GM04503 (cell line): ENCODE measurements around the gene HOXC6.
A peak's percentile ranks its signal among the peaks of the same experiment; 100 is the strongest.

Experiments
- DNase-seq: peaks from one replicate; pipeline ENCODE4 v3.0.0-alpha.2; 2012; ENCODE audit warnings: low read depth

HOXC6 gene

DNA sequence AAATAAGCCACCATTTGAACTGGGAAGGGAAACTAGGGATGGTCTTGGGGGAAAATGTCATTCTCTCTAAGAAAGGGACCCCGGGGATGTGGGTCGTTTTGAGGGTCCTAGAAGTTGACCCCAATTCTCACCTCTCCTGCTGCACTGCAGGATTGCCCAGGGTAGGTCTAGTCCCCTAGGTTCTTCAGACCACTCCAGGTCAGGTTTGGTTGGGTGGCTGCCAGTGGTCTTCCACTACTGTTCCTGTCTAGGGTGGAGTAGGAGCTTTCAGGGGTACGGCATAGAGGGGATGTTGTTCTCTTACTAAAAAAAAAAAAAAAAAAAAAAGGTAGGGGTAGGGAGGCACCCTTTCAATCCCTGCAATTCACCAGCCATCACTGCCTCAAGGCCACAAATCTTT is 12.2 kb upstream of the HOXC6 start:
- no peak for DNase-seq

DNA sequence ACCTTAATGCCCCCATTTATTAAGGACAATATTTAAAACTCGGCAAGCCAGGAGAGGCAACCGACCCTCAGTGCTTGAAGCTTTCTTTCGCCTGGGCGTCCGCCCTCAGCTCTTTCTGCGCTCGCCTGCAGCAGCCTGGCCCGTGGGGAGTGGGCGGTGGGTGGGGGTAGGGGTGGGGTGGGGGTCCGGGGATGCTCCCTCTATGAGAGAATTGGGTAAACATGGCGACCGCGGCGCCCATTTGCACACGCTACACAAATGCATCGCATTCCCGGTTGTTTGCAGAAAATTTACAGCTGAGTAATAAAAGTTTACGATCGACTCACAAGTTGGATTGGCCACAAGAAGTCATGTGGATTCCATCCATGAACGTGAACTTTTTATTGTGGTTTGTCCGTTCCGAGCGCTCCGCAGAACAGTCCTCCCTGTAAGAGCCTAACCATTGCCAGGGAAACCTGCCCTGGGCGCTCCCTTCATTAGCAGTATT is 11.7 kb upstream of the HOXC6 start:
- DNase-seq = peak; percentile 88

DNA sequence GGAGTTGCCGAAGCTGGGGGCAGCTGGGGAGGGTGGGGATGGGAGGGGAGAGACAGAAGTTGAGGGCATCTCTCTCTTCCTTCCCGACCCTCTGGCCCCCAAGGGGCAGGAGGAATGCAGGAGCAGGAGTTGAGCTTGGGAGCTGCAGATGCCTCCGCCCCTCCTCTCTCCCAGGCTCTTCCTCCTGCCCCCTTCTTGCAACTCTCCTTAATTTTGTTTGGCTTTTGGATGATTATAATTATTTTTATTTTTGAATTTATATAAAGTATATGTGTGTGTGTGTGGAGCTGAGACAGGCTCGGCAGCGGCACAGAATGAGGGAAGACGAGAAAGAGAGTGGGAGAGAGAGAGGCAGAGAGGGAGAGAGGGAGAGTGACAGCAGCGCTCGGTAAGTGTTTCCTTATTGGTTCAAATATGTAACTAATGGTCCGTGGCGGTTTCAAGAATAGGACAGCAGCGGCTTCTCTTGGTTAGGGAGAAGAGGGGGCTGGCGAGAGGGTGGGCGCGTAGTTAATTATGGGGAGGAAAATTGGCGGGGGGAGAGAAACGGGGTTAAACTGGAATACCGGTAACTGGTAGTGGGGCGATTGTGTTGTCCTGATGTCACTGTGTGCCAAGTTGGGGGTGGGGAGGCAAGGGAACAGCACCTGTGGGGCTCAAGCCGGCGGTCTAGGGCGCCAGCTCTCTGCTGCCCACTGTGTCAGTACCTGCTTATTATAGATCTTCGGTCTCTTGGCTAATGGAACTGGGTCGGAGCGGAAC is 11.0 kb upstream of the HOXC6 start:
- DNase-seq = no peak

DNA sequence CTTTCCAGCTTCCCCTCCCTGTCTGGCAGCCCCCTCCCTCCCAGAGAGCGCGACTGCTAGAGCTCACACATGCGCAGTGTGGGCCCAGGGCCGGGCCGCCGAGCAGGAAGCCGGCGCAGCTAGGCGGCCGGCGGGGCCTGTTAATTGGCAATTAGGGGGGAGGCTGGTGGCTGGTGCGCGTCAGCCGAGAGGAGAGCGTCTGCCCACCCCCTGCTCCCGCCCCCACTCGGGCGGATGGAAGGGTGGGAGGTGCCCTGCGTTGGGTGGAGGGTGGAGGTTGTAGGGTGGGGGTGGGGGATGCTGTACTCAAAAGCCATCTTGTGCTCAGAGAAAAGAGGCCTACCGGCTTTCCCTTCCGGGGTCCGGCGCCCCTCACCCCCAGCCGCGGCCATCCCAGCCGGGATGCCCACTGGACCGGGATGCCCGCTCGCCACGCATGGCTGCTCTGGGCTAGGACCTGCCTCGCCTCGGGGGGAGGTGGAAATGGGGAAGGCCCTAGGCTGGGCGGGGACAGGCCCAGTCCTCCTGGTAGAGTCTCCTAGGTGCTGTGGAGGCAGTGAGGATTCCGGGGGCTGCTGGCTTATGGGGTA is 10.3 kb upstream of the HOXC6 start:
- no peak for DNase-seq

DNA sequence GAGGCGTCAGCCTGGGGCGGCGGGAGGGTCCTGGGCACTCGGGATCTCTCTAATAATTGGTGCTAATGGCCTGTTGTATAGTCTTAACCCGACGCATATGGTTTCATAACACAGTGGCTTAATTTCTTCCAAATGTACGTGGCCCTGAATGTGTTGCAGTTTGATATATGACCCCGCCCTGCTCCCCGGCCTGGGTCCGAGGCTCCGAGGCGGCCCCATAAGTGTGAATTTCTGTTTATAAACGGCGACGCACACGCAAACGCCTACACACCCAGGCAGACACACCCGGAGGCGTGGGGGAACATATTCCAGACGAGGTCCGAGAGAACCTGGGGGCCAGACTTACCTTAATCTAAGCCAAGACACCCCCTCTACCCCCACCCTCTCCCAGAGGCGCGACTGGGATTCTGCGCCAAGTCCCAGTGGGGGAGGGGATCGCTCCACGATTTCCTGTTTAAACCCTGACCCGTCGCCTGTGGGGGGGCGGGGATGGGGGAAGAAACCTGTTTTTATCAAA is 9.7 kb upstream of the HOXC6 start:
- no peak for DNase-seq

DNA sequence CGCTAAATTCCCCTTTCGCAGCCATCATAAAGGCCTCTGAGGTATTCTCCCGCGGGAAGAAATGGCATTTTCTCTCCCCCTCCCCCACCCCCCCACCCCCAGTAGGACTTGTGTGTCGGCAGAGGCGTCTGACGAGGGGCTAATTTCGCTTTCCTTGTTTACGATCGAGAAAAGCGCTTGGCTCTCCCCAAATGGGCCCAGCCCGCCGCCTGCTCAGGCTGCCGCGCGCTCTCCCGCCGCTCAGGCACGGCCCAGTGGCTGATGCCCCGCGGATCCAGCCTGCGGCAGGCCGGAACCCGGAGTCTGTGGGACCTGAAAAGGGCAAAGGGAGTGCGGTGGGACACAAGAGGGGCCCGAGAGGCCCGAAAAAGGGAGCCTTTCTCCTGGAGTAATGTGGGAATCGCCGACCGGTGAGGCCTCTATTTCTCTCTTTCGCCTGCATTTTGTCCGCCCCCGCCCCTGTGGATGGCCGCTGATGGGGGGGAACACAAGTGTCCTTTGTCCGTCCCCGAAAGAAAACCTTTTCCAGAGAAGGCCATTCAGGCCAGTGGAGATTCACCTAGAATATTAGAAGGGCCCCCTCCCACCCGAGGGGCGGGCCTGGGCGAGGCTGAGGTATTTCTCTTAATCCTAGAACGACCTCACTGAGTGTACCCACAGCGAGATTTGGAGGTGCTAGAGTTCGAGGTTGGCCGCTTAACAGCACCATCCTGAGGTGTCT is 9.0 kb upstream of the HOXC6 start:
- DNase-seq = no peak

DNA sequence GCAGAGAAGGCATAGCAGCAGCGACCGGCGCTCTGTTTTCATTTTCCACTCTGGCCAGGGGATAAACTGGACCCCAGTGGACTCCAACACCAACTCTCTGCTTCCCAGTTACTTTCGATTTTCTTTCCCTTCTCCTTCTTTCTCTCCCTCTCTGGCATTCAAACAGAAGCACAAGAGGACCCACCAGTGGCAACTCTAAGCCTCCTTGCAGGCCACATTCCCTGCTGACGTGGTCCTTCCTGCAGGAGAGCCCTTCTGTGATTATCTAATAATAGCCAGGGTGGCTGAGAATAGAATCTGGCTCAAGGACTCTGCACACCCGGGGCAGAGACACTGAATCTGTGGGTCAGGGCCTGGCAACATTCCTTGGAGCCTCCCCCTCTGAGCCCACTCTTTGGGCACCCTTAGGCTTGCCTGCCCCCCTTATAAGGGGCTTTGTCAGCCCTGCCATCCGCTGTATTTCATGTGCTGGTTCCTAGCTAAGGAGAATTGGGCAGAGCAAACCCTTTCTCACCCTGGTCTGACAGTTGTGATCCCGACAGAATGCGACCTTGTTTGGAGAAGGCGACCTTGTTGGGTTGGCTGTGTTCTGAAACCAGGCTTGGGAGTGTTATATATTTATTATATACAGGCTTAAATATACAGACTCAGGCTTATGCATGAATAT is 8.2 kb upstream of the HOXC6 start:
- DNase-seq = no peak

DNA sequence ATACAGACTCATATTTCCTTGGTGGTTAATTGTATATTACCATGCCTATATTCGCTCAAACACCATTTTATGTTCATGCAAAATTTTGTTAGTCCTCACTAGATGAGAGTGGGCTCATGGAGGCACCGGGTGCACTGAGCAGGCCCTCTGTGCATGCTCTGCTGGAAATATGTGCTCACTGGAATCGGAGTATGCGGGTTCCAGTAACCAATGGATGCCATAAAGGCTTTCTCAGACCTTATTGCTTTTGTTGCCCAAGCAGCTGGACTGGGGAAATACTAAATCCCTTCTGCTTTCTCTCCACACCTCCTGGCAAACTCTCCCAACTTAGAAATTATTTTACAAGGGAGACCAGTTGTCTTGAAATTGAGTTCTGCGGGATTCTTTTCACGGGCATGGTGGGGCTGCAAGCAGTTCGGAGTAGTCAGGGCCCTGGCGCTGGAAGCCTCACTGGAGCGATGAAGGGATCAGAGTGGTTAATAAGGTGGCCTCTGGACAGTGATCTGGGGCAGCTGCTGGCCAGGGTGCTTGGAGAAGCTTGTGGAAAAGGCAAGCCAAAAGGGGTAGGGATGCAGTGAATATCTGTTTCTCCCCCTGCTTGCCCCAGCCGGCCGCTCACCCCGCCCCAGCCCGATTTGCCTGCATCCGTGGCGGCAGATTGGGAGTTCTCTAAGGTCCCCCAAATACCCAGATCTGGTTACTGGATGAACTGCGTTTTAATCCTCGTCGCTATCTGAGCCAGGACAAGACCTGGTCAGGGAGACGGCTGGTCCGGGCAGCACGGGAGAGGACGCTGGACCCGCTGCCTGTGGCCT is 7.4 kb upstream of the HOXC6 start:
- DNase-seq = peak; percentile 11

DNA sequence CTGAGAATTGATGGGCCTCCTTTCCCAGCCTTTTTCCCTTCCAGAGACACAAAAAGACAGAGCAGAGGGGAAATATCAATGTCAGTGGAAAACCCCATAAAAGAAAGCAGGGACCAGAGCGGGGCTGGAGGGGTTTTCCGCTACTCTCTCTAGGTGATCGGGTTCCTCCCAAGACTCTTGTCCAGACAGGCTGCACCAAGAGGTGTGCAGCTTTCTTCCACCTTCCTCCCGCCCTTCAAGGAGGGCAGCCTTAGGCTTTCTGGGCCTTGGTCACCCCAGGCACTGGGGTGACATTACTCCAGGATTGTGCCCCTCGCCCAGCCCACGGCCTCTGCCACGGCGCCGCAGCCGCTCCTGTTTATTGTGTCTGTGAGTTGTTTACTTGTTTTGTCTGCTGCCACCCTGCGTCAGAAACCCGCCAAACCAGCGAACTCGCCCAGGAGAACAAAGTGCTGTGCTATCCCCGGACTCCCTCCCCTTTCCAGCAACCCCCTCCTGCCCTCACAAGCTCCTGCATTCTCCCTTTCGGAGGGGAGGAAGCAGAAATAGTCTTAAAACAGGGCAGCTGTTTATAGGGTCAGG is 6.7 kb upstream of the HOXC6 start:
- peak; percentile 26 for DNase-seq

DNA sequence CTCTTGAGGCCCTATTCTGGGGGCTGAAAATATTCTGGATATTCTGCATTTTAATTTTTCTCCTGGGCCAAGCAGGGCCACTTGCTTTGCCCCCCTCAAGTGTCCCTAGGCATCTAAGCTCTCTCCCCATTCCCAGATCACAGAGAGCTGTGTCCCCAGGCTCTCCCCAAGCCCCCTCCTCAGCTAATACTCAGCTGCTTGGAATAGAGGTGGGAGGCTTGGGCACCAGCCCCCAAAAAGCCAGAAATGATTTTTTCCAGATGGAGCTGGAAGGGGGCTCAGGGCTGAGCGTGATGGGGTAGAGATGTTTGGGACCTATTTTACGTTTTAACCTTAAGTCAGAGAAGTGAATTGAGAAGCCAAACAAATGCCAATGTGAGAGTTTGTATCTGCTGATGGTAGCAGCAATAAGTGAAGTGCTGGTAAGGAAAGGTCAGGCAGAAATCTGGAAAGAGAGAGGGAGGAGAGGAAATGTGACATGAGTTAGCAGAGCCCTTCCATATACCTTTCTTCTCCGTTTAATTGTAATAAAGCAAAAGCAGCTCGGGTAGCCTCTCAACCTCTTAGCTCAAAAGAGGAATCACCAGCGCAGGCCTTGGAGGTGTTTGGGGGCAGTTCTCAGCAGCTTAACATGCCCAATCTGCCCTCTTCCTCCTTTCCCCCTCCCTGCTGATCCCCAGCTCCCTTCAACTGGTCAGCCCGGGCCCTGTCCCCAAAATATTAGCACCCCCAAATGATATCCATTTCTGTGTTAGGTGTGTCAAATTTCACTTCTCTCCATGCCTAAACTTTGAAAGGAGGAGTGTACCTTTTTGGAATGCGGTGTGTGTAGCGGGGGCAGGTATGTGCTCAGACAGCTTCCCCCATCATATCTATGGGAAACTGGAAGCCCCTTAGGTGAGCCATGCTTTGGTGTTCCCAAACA is 5.0 kb upstream of the HOXC6 start:
- DNase-seq = peak; percentile 6

DNA sequence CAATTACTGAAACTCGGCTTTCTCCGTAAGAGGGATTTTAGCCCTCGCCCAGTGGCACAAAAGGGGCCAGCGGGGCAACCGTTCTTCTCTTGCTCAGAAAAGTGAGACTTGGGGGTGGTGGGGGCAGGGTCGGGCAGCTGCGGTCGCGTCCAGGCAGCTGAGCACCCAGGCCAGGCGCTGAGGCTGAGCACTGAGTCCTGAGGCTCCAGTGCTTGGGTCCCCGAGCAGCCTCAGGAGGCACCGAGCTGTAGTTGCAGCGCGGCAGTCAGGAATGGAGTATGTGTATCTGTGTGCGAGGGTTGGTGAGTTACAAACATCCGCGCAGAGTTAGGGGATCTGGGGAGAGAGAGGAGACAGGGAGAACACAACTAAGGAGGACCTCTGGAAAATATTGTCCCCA is 4.1 kb upstream of the HOXC6 start:
- peak; percentile 18 for DNase-seq

DNA sequence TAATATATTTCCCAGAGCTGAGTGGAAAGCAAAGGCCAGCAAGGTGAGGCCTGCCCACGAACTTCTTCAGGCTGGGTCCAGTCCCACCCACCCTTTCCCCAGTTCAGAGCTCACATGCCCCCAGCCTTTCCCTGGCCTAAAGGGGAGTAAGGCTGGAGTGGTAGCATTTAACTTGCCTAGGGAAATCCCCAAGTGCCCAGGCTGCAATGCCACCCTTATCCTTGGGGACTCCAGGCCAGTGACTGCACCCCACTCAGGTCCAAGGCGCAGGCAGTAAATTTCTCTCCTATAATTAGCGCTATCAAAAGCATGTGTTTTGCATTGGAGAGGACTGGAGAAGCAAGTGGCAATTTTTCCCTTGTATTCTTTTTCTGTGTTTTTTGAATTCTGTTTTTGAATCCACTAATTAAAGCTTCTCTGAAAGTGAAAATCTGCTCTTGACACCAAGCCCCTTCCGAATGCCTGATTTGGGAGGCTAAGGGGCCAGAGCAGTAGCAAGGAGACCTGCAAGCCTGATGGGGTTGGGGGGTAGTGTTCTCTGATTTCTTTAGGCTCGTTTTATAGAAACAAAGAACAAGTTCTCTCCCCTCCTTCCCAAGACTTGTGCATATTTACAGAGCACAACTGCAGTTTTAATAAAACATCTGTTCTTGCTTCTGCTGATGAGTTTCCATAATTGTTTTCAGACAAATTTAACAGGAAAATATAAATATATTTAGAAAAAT is 3.5 kb upstream of the HOXC6 start:
- DNase-seq = no peak

DNA sequence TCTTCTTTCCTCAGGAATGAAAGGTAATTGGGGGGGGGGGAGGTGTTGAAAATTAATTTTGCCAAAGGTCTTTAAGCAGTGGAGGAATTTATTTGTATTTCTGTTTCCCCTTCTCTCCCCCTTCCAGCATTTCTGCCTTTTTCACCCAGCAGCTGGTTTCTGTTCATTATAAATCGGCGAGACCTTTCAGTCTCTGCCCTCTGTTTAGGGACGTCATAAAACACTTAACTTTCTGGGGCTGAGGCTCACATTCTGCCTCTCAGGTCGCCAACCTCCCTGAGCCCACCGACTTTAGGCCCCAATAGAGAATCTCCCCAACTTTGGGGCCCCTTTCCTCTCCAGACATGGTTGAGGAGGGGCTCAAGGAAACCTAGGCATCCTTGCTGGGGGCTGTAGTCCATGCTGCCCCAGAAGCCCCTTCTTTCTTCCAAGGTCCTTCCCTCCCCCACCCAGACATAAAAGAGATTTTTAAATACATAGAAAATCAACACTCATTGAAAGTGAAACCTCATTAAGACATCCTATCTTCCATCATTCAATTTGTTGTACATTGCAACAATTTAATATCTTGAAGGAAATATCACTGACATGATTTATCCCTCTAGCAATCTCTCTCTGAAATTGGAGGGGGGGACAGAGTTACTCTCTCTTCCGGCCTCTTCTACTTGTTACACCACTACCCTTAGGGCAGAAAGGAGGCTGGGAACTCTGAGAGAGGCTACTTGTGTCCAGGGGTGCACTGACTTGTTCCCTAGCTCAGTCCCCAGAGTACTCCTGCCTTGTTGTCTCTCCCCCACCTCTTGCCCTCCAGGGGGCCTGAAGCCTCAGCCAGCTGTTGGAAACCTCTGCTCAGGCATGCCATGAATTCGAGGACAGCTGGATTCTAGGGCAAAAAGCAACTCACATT is 2.5 kb upstream of the HOXC6 start:
- no peak for DNase-seq

DNA sequence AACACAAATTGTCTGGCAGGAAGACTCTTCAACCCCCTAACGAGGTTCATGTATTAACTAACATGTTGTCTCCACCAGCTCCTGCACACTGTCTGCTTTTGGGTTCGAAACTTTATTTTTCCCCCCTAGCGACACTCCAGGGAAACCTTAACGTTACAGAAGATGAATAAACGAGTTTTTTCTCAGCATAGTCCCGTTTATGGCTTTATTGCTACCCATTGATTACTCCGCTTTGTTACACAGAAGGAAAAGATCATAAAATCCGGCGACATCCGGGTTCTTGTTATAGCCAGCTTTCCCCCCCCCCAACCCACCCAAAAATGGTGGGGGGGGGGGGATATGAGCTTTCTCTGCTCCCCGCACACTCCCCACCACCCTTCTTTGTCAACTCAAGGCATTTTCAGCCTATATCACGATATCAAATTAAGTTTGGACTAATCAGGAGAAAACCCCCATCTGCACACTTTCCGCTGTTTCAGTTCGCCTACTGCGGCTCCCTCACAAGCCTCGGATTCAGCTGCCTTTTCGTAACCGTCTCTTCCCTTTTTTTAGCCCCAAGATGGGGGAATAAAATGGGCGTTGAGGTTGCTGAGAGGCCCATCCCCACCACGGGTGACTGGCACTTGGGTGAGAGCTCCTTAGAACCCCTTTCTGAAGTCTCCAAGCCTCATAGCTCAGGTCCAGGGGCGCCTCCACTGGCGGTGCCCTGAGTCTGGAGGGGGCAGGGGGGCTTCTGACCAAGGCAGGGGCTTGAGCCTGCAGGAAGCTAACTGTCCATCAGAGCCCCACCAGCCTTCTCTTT is 1.4 kb upstream of the HOXC6 start:
- DNase-seq = no peak

DNA sequence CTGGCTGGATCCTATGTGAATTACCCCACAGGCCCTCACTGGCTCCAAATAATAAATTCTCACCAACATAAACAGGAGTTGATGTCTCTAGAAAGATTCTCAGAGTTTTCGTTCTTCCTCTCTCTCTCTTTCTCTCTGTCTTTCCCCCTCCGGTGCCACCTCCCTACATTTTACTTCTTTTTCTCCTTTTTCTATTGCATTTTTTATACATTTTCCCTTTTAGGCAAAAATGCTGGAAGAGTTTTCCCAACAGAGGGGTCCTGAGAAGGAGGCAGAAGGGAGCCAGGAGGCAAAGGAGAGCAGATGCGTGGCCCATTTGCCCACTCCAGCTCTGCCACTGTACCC is 826 bp upstream of the HOXC6 start:
- no peak for DNase-seq

DNA sequence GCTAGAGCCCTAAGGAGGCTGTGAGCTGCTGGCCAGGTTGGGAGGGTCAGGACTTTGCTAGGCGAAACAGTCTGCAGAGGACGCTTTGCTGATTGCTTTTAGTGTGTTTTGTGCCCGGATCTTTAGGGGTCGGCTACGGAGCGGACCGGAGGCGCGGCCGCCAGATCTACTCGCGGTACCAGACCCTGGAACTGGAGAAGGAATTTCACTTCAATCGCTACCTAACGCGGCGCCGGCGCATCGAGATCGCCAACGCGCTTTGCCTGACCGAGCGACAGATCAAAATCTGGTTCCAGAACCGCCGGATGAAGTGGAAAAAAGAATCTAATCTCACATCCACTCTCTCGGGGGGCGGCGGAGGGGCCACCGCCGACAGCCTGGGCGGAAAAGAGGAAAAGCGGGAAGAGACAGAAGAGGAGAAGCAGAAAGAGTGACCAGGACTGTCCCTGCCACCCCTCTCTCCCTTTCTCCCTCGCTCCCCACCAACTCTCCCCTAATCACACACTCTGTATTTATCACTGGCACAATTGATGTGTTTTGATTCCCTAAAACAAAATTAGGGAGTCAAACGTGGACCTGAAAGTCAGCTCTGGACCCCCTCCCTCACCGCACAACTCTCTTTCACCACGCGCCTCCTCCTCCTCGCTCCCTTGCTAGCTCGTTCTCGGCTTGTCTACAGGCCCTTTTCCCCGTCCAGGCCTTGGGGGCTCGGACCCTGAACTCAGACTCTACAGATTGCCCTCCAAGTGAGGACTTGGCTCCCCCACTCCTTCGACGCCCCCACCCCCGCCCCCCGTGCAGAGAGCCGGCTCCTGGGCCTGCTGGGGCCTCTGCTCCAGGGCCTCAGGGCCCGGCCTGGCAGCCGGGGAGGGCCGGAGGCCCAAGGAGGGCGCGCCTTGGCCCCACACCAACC is 1.5 kb downstream of the HOXC6 start:
- no peak for DNase-seq

DNA sequence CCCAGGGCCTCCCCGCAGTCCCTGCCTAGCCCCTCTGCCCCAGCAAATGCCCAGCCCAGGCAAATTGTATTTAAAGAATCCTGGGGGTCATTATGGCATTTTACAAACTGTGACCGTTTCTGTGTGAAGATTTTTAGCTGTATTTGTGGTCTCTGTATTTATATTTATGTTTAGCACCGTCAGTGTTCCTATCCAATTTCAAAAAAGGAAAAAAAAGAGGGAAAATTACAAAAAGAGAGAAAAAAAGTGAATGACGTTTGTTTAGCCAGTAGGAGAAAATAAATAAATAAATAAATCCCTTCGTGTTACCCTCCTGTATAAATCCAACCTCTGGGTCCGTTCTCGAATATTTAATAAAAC is 2.2 kb downstream of the HOXC6 start:
- no peak for DNase-seq
